H1 (cell line): Measurements from ENCODE around the gene OGFOD2. TPM values are rescaled to one million over a fixed set of nuclear protein-coding genes. Genes with fewer than 3 reads are reported as not detected.

Experiments
- CTCF ChIA-PET: fragments of 300-600 bp; sonication (Branson Sonifier 250); formaldehyde crosslinking; loops from one replicate; lab custom pipeline; 2021; ENCODE audit not compliant: partially characterized antibody; lab: Charles Lee
- POLR2A ChIA-PET: fragments of 300-600 bp; sonication (Branson Sonifier 250); formaldehyde crosslinking; loops from one replicate; lab custom pipeline; 2021; ENCODE audit warnings: inconsistent platforms; ENCODE audit not compliant: partially characterized antibody; lab: Charles Lee
- DNase-seq, 2 experiments: peaks; one replicate each; pipeline versions ENCODE4 v3.0.0 to v3.0.0-alpha.2; 2010 to 2022; ENCODE audit warnings: low spot score in 2 of 2, low read depth in 1 of 2, mixed read lengths in 1 of 2
- FAIRE-seq: peaks from 2 replicates; lab custom pipeline; 2011; peaks lifted over from hg19 to GRCh38; lab: Jason Lieb, UNC
- H2AFZ ChIP-seq: 2 replicates; pipeline ENCODE4 v1.8.1; 2012; ENCODE audit warnings: low read length, inconsistent platforms
- H2AK5ac ChIP-seq: 2 replicates; pipeline ENCODE4 v1.6.1; 2013; ENCODE audit warnings: low read depth, low read length
- H2BK120ac ChIP-seq: replicated peaks from 2 replicates; pipeline ENCODE3; 2013; ENCODE audit warnings: low read depth, low read length, inconsistent platforms
- H2BK12ac ChIP-seq: 2 replicates; pipeline ENCODE4 v1.6.1; 2013; ENCODE audit warnings: low read depth, low read length
- H2BK15ac ChIP-seq: 2 replicates; pipeline ENCODE4 v1.6.1; 2013; ENCODE audit warnings: low read length
- H2BK20ac ChIP-seq: 2 replicates; pipeline ENCODE4 v1.6.1; 2013; ENCODE audit warnings: low read length
- H2BK5ac ChIP-seq: 2 replicates; pipeline ENCODE4 v1.6.1; 2013; ENCODE audit warnings: low read depth, low read length
- H3K14ac ChIP-seq: 2 replicates; pipeline ENCODE4 v1.6.1; 2013; ENCODE audit warnings: inconsistent platforms; ENCODE audit not compliant: insufficient read length
- H3K18ac ChIP-seq: 2 replicates; pipeline ENCODE4 v1.6.1; 2013; ENCODE audit warnings: low read length; ENCODE audit errors: extremely low read depth
- H3K23ac ChIP-seq: 2 replicates; pipeline ENCODE4 v1.6.1; 2013; ENCODE audit warnings: inconsistent platforms; ENCODE audit not compliant: insufficient read length
- H3K23me2 ChIP-seq: 2 replicates; pipeline ENCODE4 v1.6.1; 2013; ENCODE audit warnings: low read depth, low read length
- H3K27ac ChIP-seq: 2 replicates; pipeline ENCODE4 v1.6.1; 2011; ENCODE audit warnings: low read depth, low read length, inconsistent platforms
- H3K27me3 ChIP-seq, 4 experiments: replicated peaks in 1 of 4; 1 replicate in 1 of 4; 2 replicates in 3 of 4; pipeline versions ENCODE4 v1.6.1 to v1.8.1; 2011 to 2013; ENCODE audit warnings: low read length in 3 of 4, mild to moderate bottlenecking in 3 of 4, inconsistent platforms in 2 of 4, mixed read lengths in 2 of 4, moderate library complexity in 1 of 4; ENCODE audit not compliant: control insufficient read depth in 3 of 4, insufficient read depth in 3 of 4; ENCODE audit errors: extremely low read depth in 1 of 4
- H3K36me3 ChIP-seq, 4 experiments: 2 replicates each; pipeline versions ENCODE4 v1.6.1 to v1.8.1; 2011 to 2013; ENCODE audit warnings: mild to moderate bottlenecking in 4 of 4, low read length in 3 of 4, moderate library complexity in 2 of 4, control low read depth in 1 of 4, inconsistent platforms in 1 of 4; ENCODE audit not compliant: insufficient read depth in 4 of 4, control insufficient read depth in 2 of 4
- H3K4ac ChIP-seq: replicated peaks from 2 replicates; pipeline ENCODE3; 2013; ENCODE audit warnings: low read length, low read depth, mixed read lengths, inconsistent platforms; ENCODE audit not compliant: insufficient read length
- H3K4me1 ChIP-seq, 4 experiments: replicated peaks in 1 of 4; 1 replicate in 1 of 4; 2 replicates in 3 of 4; pipeline versions ENCODE4 v1.6.1 to v1.8.1; 2011 to 2013; ENCODE audit warnings: low read length in 3 of 4, inconsistent platforms in 2 of 4, mixed read lengths in 1 of 4; ENCODE audit not compliant: insufficient read depth in 4 of 4, control insufficient read depth in 3 of 4
- H3K4me2 ChIP-seq, 2 experiments: 2 replicates each; pipeline versions ENCODE4 v1.6.1 to v1.8.1; 2011 to 2013; ENCODE audit warnings: low read depth in 2 of 2, low read length in 2 of 2, control low read depth in 1 of 2, inconsistent platforms in 1 of 2, mild to moderate bottlenecking in 1 of 2; ENCODE audit not compliant: insufficient read depth in 1 of 2
- H3K4me3 ChIP-seq, 4 experiments: fragments of 200-600, 300-600 bp in 1 of 4; sonication (generic), shearing (Covaris generic), sonication (Bioruptor Twin) in 1 of 4; 2 replicates each; pipeline versions ENCODE4 v1.5.1 to v1.8.1; 2011 to 2016; ENCODE audit warnings: low read length in 4 of 4, low read depth in 3 of 4, control low read depth in 2 of 4, inconsistent platforms in 2 of 4, mild to moderate bottlenecking in 2 of 4, mixed read lengths in 1 of 4, moderate library complexity in 1 of 4; ENCODE audit not compliant: insufficient read depth in 2 of 4; ENCODE audit errors: extremely low read depth in 1 of 4
- H3K56ac ChIP-seq: replicated peaks from 2 replicates; pipeline ENCODE3; 2013; ENCODE audit warnings: low read depth, mild to moderate bottlenecking, mixed read lengths, low read length, inconsistent platforms; ENCODE audit not compliant: insufficient read length
- H3K79me1 ChIP-seq: 2 replicates; pipeline ENCODE4 v1.6.1; 2013; ENCODE audit warnings: low read depth, low read length, control low read depth
- H3K79me2 ChIP-seq, 2 experiments: 2 replicates each; pipeline versions ENCODE4 v1.6.1 to v1.8.1; 2012 to 2013; ENCODE audit warnings: low read length in 2 of 2, mild to moderate bottlenecking in 2 of 2, inconsistent platforms in 1 of 2; ENCODE audit not compliant: insufficient read depth in 2 of 2, control insufficient read depth in 1 of 2
- H3K9ac ChIP-seq, 4 experiments: replicated peaks in 1 of 4; 1 replicate in 1 of 4; 2 replicates in 3 of 4; pipeline versions ENCODE4 v1.6.1 to v1.8.1; 2011 to 2013; ENCODE audit warnings: low read depth in 3 of 4, low read length in 3 of 4, control low read depth in 2 of 4, mild to moderate bottlenecking in 2 of 4, moderate library complexity in 2 of 4, inconsistent platforms in 1 of 4; ENCODE audit errors: extremely low read depth in 1 of 4
- H3K9me3 ChIP-seq, 2 experiments: 2 replicates each; pipeline versions ENCODE4 v1.6.1 to v1.8.1; 2012 to 2013; ENCODE audit warnings: mild to moderate bottlenecking in 2 of 2, moderate library complexity in 2 of 2, control low read depth in 1 of 2, inconsistent platforms in 1 of 2, low read depth in 1 of 2, low read length in 1 of 2, mixed read lengths in 1 of 2; ENCODE audit not compliant: insufficient read depth in 2 of 2
- H4K20me1 ChIP-seq, 2 experiments: replicated peaks in 1 of 2; 2 replicates each; pipeline versions ENCODE3 to v1.8.1; 2011 to 2013; ENCODE audit warnings: inconsistent platforms in 2 of 2, low read length in 2 of 2, mild to moderate bottlenecking in 1 of 2; ENCODE audit not compliant: insufficient read depth in 2 of 2, control insufficient read depth in 1 of 2
- H4K5ac ChIP-seq: 2 replicates; pipeline ENCODE4 v1.6.1; 2013; ENCODE audit warnings: low read length, low read depth, mixed read lengths, inconsistent platforms; ENCODE audit not compliant: insufficient read length
- H4K8ac ChIP-seq: 2 replicates; pipeline ENCODE4 v1.8.0; 2013; ENCODE audit warnings: mild to moderate bottlenecking, moderate library complexity, low read length, inconsistent platforms; ENCODE audit not compliant: insufficient read depth; ENCODE audit errors: extremely low read depth
- H4K91ac ChIP-seq: replicated peaks from 2 replicates; pipeline ENCODE3; 2013; ENCODE audit warnings: low read length, mixed read lengths, inconsistent platforms; ENCODE audit not compliant: insufficient read length
- CEBPB ChIP-seq: IDR thresholded peaks from 2 replicates; pipeline ENCODE4 v1.6.1; 2012; ENCODE audit warnings: low read depth, low read length
- E2F6 ChIP-seq: IDR thresholded peaks from 2 replicates; pipeline ENCODE4 v1.6.1; 2012; ENCODE audit warnings: inconsistent platforms
- EZH2 ChIP-seq: fragments of 200-600 bp; sonication (generic); IDR thresholded peaks from 2 replicates; pipeline ENCODE4 v1.7.1; 2012; ENCODE audit warnings: low read depth, mild to moderate bottlenecking, moderate library complexity, low read length, inconsistent platforms; ENCODE audit not compliant: severe bottlenecking
- JUND ChIP-seq: IDR thresholded peaks from 2 replicates; pipeline ENCODE4 v1.6.1; 2011; ENCODE audit warnings: mild to moderate bottlenecking, improper control_type of control experiment, low read length
- MAFK ChIP-seq: IDR thresholded peaks from 2 replicates; pipeline ENCODE4 v1.6.1; 2012; ENCODE audit warnings: low read depth, mild to moderate bottlenecking, improper control_type of control experiment, low read length
- WGBS, 2 experiments: shearing (Covaris generic) in 1 of 2; methylation state at CpG; one replicate each; pipeline versions ENCODE4 v1.1.6 to v1.1.7; 2013 to 2015; ENCODE audit warnings: low lambda C conversion rate in 2 of 2, mixed read lengths in 2 of 2, inconsistent platforms in 1 of 2, low coverage in 1 of 2, missing lambda C conversion rate in 1 of 2; ENCODE audit not compliant: insufficient replicate concordance in 2 of 2, insufficient coverage in 1 of 2, insufficient read length in 1 of 2; ENCODE audit errors: extremely low coverage in 1 of 2, missing lambda C conversion rate in 1 of 2; 5-methylcytosine and 5-hydroxymethylcytosine counted together
- polyA plus RNA-seq, 7 experiments: library from polyadenylated mRNA; depleted of rRNA in 3 of 7; stranded (reverse) in 5 of 7; unstranded in 2 of 7; fragments of >200 nt in 5 of 7; fragments of 200-250 nt in 2 of 7; gene quantifications; 1 replicate in 5 of 7; 2 replicates in 1 of 7; 4 replicates in 1 of 7; pipeline versions ENCODE4 v1.2.1 to v1.2.3, GENCODE V29; 2011 to 2013; ENCODE audit warnings: missing spikeins in 2 of 7, mixed read lengths in 2 of 7
- total RNA-seq: library from RNA; stranded (reverse); fragmentation: NEBNext Ultra II Directional; extraction: Animal tissue kit (Norgen Biotek cat#: 25700); gene quantifications from 2 replicates; pipeline ENCODE4 v1.2.1, GENCODE V29; 2021

The OGFOD2 gene
- total and polyA plus RNA-seq, 2 of the 8 experiments (the other 6 are each of a cell fraction or from before 2014, with no cell fraction given): 17.3 to 20.3 TPM

- CTCF ChIA-PET: interaction anchor here (0.8 to 3.5 kb wide), 9 partner anchors 8 to 239 kb away, joined by 3 to 13 read pairs (median 5); no protein-coding TSS in a partner anchor
- H3K79me2 ChIP-seq: no peaks in the 10 kb centered on the region
- H2AFZ ChIP-seq: no peak overlapping the region
- H3K4me1 ChIP-seq: no peaks in the 10 kb centered on the region
- H2AK5ac ChIP-seq: no peak overlapping the region
- H4K5ac ChIP-seq: no peak overlapping the region
- H3K23me2 ChIP-seq: no peaks in the 10 kb centered on the region
- H3K27me3 ChIP-seq: no peaks in the 10 kb centered on the region
- H3K4ac ChIP-seq: no peak overlapping the region
- H3K36me3 ChIP-seq: no peaks in the 10 kb centered on the region
- DNase-seq: no peak
- H3K14ac ChIP-seq: no peak overlapping the region
- H3K27ac ChIP-seq: no peak overlapping the region
- no peaks in the 10 kb centered on the region for H3K9me3 ChIP-seq
- H3K79me1 ChIP-seq: no peaks in the 10 kb centered on the region
- H2BK120ac ChIP-seq: no peak overlapping the region
- H3K23ac ChIP-seq: no peak overlapping the region
- 89% methylated on average over 6 of the region's 8 CpGs; no CpG with 5 or more reads in 1 of the 2 experiments for WGBS, 2 experiments
- H3K9ac ChIP-seq: no peak overlapping the region
- no peak overlapping the region for H3K4me3 ChIP-seq
- H4K20me1 ChIP-seq: no peaks in the 10 kb centered on the region
- no peak overlapping the region for H3K18ac ChIP-seq
- no peak overlapping the region for H2BK12ac ChIP-seq
- H3K56ac ChIP-seq: no peak overlapping the region
- no peak overlapping the region for H3K4me2 ChIP-seq
- no peak overlapping the region; the same call in 1 of the 2 replicates for H4K8ac ChIP-seq
- H4K91ac ChIP-seq: no peak overlapping the region
- POLR2A ChIA-PET: no interaction called here
- FAIRE-seq: no peak
- H2BK20ac ChIP-seq: no peak overlapping the region
- no peak overlapping the region for H2BK15ac ChIP-seq
- no peak overlapping the region for H2BK5ac ChIP-seq
- TF ChIP-seq CEBPB (no peak), JUND (no peak), MAFK (no peak), EZH2 (no peak), E2F6 (no peak)
Observed at GRCh38 chr12:122999196-122999946, 24.3 kb downstream of the OGFOD2 start.
